ENCODE results near the gene MCU. TPM values are rescaled to one million over a fixed set of nuclear protein-coding genes. Genes with fewer than 3 reads are reported as not detected.

The MCU gene
- total RNA-seq, 3 donors from 2014 or later (not counting 1 experiment from before 2014, with no cell fraction given), result 13.1 to 15.6 (median 14.1) TPM

DNA sequence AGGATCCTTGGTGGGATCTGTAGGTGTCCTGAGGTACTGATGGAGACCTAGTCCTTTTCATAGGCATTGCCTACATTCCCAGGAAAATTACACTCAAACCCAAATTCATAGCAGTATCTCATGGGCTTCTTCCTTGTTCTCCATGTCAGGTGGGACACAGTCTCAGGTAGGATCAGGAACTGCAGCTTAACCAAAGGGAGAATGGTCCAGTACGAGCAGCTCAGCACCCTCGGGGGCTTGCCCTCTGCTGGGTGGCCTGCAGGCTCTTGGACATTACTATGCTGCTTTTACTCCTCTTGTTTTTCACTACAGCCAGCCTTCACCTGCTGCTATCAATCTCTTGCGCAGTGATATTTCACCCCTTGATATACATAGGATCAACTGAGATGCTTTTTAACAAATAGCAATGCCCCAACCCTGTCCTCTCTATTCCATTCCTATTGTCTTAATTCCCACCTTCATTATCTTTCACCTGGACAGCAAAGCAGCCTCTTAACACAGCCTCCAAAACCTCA is 234.1 kb downstream of the MCU start:
- no peaks in the 10 kb centered on the region for H3K9me3 ChIP-seq (ENCODE audit: control insufficient read depth, insufficient read depth, low read length)
- peaks cover 11% of the 10 kb centered on the region for H3K36me3 Mint-ChIP-seq
- WGBS (ENCODE audit: insufficient coverage), result 100% methylated on average over 3 of the region's 3 CpGs

DNA sequence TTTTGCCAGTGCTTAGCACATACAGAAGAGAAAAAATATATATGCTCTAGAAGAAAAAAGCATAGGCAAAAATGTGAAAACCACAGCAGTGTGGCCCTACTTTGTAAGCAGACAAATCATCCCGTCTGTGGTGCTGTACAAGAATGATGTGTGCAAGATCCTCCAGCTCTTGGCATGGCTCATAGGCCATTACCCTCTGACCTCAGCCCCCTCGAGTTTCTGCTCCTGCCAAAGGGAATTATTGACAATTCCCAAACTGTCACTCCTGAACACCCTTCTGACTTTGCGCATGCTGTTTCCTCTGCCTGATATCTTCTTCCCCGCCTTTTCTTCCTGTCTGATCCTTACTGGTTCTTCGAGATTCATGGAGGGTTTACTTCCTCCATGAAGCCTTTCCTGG is 235.5 kb downstream of the MCU start:
- H3K4me3 Mint-ChIP-seq, result no peak overlapping the region
- Histone ChIP-seq H3K4me1 (ENCODE audit: control insufficient read depth, insufficient read depth, low read length) (no peaks in the 10 kb centered on the region), H3K36me3 (ENCODE audit: control insufficient read depth, insufficient read depth, low read length) (no peaks in the 10 kb centered on the region), H3K27me3 (ENCODE audit: control insufficient read depth, insufficient read depth, low read length) (no peaks in the 10 kb centered on the region), H3K27ac (ENCODE audit: low read length) (no peak overlapping the region), H3K9me3 (ENCODE audit: control insufficient read depth, insufficient read depth, low read length) (no peaks in the 10 kb centered on the region), H3K4me3 (ENCODE audit: low read length) (no peak overlapping the region)
- no peaks in the 10 kb centered on the region for H3K9me3 Mint-ChIP-seq
- DNase-seq (no peak), ATAC-seq (no peak)
- WGBS (ENCODE audit: insufficient coverage), result 75% methylated on average over 5 of the region's 5 CpGs
- TF ChIP-seq, protein P1, sequence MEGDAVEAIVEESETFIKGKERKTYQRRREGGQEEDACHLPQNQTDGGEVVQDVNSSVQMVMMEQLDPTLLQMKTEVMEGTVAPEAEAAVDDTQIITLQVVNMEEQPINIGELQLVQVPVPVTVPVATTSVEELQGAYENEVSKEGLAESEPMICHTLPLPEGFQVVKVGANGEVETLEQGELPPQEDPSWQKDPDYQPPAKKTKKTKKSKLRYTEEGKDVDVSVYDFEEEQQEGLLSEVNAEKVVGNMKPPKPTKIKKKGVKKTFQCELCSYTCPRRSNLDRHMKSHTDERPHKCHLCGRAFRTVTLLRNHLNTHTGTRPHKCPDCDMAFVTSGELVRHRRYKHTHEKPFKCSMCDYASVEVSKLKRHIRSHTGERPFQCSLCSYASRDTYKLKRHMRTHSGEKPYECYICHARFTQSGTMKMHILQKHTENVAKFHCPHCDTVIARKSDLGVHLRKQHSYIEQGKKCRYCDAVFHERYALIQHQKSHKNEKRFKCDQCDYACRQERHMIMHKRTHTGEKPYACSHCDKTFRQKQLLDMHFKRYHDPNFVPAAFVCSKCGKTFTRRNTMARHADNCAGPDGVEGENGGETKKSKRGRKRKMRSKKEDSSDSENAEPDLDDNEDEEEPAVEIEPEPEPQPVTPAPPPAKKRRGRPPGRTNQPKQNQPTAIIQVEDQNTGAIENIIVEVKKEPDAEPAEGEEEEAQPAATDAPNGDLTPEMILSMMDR (IDR thresholded peaks at IDR 0.05), result no peak
- intact Hi-C loops (cut with micrococcal nuclease), result no loop called here
- peaks cover 1% of the 10 kb centered on the region for H3K36me3 Mint-ChIP-seq
- H3K4me1 Mint-ChIP-seq, result no peaks in the 10 kb centered on the region
- peaks cover 3 to 9% of the 10 kb centered on the region in 2 donors for H3K27me3 Mint-ChIP-seq (ENCODE audit: low read depth in 2 of 2)
- no peak overlapping the region for H3K27ac Mint-ChIP-seq

More for the DNA sequence above, 234.1 kb downstream of the MCU start:
- ATAC-seq (no peak), DNase-seq (no peak)
- Histone ChIP-seq H3K4me1 (ENCODE audit: control insufficient read depth, insufficient read depth, low read length) (no peaks in the 10 kb centered on the region), H3K4me3 (ENCODE audit: low read length) (no peak overlapping the region), H3K27me3 (ENCODE audit: control insufficient read depth, insufficient read depth, low read length) (no peaks in the 10 kb centered on the region), H3K27ac (ENCODE audit: low read length) (no peak overlapping the region), H3K36me3 (ENCODE audit: control insufficient read depth, insufficient read depth, low read length) (no peaks in the 10 kb centered on the region)
- Mint-ChIP-seq H3K4me1 (no peaks in the 10 kb centered on the region), H3K27ac (no peak overlapping the region), H3K9me3 (peaks cover 1 to 2% of the 10 kb centered on the region in 2 donors), H3K27me3 (ENCODE audit: low read depth in 2 of 2) (peaks cover 5 to 19% of the 10 kb centered on the region in 2 donors), H3K4me3 (no peak overlapping the region)
- TF ChIP-seq, protein P1 (IDR thresholded peaks at IDR 0.05), result no peak
- intact Hi-C loops (cut with micrococcal nuclease), result no loop called here

DNA sequence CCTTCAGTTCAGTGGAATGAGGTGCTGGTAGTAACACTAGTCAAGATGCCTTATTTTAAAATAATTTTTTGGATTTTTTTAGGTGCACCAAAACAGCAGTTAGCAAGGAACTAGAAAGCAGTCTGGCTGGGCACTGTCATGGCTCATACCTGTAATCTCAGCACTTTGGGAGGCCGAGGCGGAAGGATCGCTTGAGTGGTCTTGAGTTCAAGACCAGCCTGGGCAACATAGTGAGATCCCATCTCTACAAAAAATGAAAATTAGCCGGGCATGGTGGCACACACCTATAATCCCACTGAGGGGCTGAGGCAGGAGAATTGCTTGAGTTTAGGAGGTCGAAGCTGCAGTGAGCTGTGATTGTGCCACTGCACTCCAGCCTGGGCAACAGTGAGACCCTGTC is 236.9 kb downstream of the MCU start:
- 95% methylated on average over 4 of the region's 5 CpGs for WGBS (ENCODE audit: insufficient coverage)
- Histone ChIP-seq H3K27ac (ENCODE audit: low read length) (no peak overlapping the region), H3K4me1 (ENCODE audit: control insufficient read depth, insufficient read depth, low read length) (no peaks in the 10 kb centered on the region), H3K36me3 (ENCODE audit: control insufficient read depth, insufficient read depth, low read length) (no peaks in the 10 kb centered on the region), H3K27me3 (ENCODE audit: control insufficient read depth, insufficient read depth, low read length) (no peaks in the 10 kb centered on the region), H3K4me3 (ENCODE audit: low read length) (no peak overlapping the region), H3K9me3 (ENCODE audit: control insufficient read depth, insufficient read depth, low read length) (no peaks in the 10 kb centered on the region)
- Mint-ChIP-seq H3K9me3 (no peaks in the 10 kb centered on the region), H3K36me3 (no peaks in the 10 kb centered on the region), H3K27ac (no peak overlapping the region), H3K4me1 (no peaks in the 10 kb centered on the region), H3K4me3 (no peak overlapping the region), H3K27me3 (ENCODE audit: low read depth in 2 of 2) (peaks cover 3 to 7% of the 10 kb centered on the region in 2 donors)
- ATAC-seq (no peak), DNase-seq (no peak)
- TF ChIP-seq, protein P1 (IDR thresholded peaks at IDR 0.05), result no peak
- intact Hi-C loops (cut with micrococcal nuclease), result no loop called here

DNA sequence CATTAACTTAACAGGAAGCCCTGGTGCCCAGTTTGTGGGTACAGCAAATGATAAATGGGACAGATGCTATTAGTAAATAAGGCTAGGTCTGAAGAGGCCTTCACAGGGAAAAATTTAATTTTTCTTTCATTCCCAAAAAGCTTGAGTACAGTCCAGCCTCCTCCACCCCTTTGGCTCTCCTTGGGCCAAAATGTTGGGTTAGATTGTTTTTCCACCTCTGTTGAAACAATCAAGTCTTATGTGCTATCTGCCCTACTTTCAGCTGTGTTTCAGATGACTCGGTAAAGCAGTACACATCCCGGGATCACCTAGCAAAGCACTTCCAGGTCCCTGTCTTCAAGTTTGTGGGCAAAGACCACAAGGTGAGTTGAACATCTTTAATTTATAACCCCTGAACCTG is 238.3 kb downstream of the MCU start:
- Mint-ChIP-seq H3K36me3 (no peaks in the 10 kb centered on the region), H3K4me1 (no peaks in the 10 kb centered on the region), H3K9me3 (no peaks in the 10 kb centered on the region), H3K4me3 (no peak overlapping the region), H3K27ac (no peak overlapping the region), H3K27me3 (ENCODE audit: low read depth in 2 of 2) (peaks cover 0 to 8% of the 10 kb centered on the region in 2 donors)
- intact Hi-C loops (cut with micrococcal nuclease), result no loop called here
- no peaks in the 10 kb centered on the region for H3K9me3 ChIP-seq (ENCODE audit: control insufficient read depth, insufficient read depth, low read length)
- ATAC-seq, result no peak
- WGBS (ENCODE audit: insufficient coverage), result 87% methylated on average over 2 of the region's 2 CpGs
- H3K4me1 ChIP-seq (ENCODE audit: control insufficient read depth, insufficient read depth, low read length), result no peaks in the 10 kb centered on the region
- no peak overlapping the region for H3K27ac ChIP-seq (ENCODE audit: low read length)
- DNase-seq, result no peak
- no peak overlapping the region for H3K4me3 ChIP-seq (ENCODE audit: low read length)
- no peaks in the 10 kb centered on the region for H3K36me3 ChIP-seq (ENCODE audit: control insufficient read depth, insufficient read depth, low read length)
- TF ChIP-seq, protein P1 (IDR thresholded peaks at IDR 0.05), result no peak
- H3K27me3 ChIP-seq (ENCODE audit: control insufficient read depth, insufficient read depth, low read length), result no peaks in the 10 kb centered on the region

All from natural killer cell (primary cell).